ENCODE results near the gene STIM1. TPM values are rescaled to one million over a fixed set of nuclear protein-coding genes. Genes with fewer than 3 reads are reported as not detected.

The STIM1 gene
- total RNA-seq, 1 experiment from 2014 or later: 15.2 TPM

DNA sequence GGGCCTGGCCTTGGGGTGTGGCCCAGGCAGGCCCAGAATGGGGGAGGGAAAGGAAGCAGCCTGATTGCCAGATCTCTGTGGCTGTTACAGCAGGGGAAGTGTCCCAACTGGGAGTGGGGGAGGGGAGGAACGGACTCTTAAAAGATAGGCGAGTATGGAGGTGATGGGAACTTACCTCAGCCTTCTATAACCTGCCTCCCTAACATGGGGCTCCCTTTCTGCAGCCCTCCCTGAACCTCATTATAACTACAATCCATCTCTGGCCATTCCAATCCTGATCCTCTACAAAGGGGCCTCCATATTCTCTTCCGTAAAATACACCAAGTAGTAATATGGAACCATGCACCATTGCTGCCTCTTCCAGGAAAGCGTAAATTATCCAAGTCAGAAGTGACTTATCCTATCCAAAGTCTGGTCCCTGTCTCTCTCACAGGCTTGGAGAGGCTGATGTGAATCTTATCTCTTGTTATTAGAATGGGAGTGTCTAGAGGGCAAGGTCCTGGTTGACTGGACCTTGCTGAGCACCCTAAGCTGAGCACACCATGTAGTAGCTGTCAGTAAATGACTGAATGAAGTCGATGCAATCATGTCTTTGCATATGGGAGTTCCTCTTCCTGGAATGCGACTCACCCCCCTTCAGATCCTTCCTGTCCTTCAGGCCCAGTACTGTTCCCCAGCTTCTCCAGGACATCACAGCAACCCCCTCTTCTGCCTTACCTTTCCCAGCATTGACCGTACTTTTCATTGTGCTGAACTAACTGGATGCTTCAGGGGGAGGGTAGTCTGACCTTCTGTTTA lies 20.6 kb upstream of the STIM1 start:
- Histone ChIP-seq H3K23me2 (ENCODE audit: insufficient read length, low read depth, low read length, poor library complexity, severe bottlenecking) (no peaks in the 10 kb centered on the region), H3K14ac (ENCODE audit: insufficient read depth, low read length) (no peak overlapping the region; the same call in 1 of the 2 replicates), H4K91ac (ENCODE audit: insufficient read length, low read depth, low read length) (no peak overlapping the region), H2BK120ac (ENCODE audit: low read depth, low read length, poor library complexity, severe bottlenecking) (no peak overlapping the region), H2BK15ac (ENCODE audit: low read depth, low read length) (no peak overlapping the region), H4K8ac (replicated peaks; ENCODE audit: insufficient read length, low read depth, low read length) (no peak overlapping the region), H3K79me2 (ENCODE audit: insufficient read depth, low read length) (peaks cover 2% of the 10 kb centered on the region; the same call in 1 of the 2 replicates), H3K9ac (ENCODE audit: extremely low read depth, insufficient read length, low read length) (no peak overlapping the region), H3T11ph (ENCODE audit: low read length) (no peak overlapping the region), H3K79me1 (ENCODE audit: insufficient read depth, low read depth, low read length, poor library complexity, severe bottlenecking) (no peaks in the 10 kb centered on the region), H2BK20ac (ENCODE audit: low read depth, low read length, poor library complexity, severe bottlenecking) (no peak overlapping the region), H3K23ac (ENCODE audit: insufficient read length, low read depth, low read length) (no peak overlapping the region), H3K27ac (ENCODE audit: insufficient read length, low read depth, low read length) (no peak overlapping the region), H2BK5ac (ENCODE audit: insufficient read length, low read length) (no peak overlapping the region), H2BK12ac (ENCODE audit: insufficient read length, low read depth, low read length) (no peak overlapping the region), H3K56ac (ENCODE audit: insufficient read length, low read depth, low read length) (no peak overlapping the region), H2AK5ac (ENCODE audit: insufficient read length, low read length) (no peak overlapping the region), H3K18ac (ENCODE audit: insufficient read length, low read depth, low read length) (no peak overlapping the region), H3K4me2 (ENCODE audit: insufficient read depth, insufficient read length, low read length) (peak overlapping the region; percentile 24), H4K20me1 (ENCODE audit: control insufficient read depth, insufficient read depth, insufficient read length) (peaks cover 6% of the 10 kb centered on the region), H4K5ac (ENCODE audit: insufficient read length, low read depth, low read length) (no peak overlapping the region), H3K9me3 (ENCODE audit: control insufficient read depth, low read depth, low read length) (no peaks in the 10 kb centered on the region), H3K27me3 (ENCODE audit: insufficient read depth, low read length) (no peaks in the 10 kb centered on the region), H3K4me1 (ENCODE audit: insufficient read depth, low read length) (peaks cover 17% of the 10 kb centered on the region), H2AFZ (ENCODE audit: low read length) (no peak overlapping the region), H3K4ac (ENCODE audit: low read depth, low read length) (no peak overlapping the region)
- no peaks in the 10 kb centered on the region for H3K27me3 Mint-ChIP-seq (ENCODE audit: low read depth)
- H3K4me1 Mint-ChIP-seq: peaks cover 52% of the 10 kb centered on the region in 2 experiments
- no peaks in the 10 kb centered on the region for H3K9me3 Mint-ChIP-seq
- whole genome bisulfite sequencing (ENCODE audit: extremely low coverage, insufficient read length, low lambda C conversion rate): no CpG with 5 or more reads among the region's 7 CpGs
- H3K36me3 Mint-ChIP-seq (ENCODE audit: insufficient read depth in 1 of 3, low read depth in 3 of 3): peaks cover 22 to 34% (median 23%) of the 10 kb centered on the region in 3 experiments
- TF ChIP-seq, protein P1, sequence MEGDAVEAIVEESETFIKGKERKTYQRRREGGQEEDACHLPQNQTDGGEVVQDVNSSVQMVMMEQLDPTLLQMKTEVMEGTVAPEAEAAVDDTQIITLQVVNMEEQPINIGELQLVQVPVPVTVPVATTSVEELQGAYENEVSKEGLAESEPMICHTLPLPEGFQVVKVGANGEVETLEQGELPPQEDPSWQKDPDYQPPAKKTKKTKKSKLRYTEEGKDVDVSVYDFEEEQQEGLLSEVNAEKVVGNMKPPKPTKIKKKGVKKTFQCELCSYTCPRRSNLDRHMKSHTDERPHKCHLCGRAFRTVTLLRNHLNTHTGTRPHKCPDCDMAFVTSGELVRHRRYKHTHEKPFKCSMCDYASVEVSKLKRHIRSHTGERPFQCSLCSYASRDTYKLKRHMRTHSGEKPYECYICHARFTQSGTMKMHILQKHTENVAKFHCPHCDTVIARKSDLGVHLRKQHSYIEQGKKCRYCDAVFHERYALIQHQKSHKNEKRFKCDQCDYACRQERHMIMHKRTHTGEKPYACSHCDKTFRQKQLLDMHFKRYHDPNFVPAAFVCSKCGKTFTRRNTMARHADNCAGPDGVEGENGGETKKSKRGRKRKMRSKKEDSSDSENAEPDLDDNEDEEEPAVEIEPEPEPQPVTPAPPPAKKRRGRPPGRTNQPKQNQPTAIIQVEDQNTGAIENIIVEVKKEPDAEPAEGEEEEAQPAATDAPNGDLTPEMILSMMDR (conservative IDR thresholded peaks at IDR 0.05): no peak
- no peak for DNase-seq
- H3K27ac Mint-ChIP-seq: peak overlapping the region in 2 of 3 experiments; percentile 2 to 66; a peak in 3 of 7 replicates
- peak overlapping the region in 1 of 2 experiments; percentile 24; a peak in 2 of 5 replicates for H3K4me3 Mint-ChIP-seq

Measured in H9 (cell line).